Measurements from ENCODE around the gene PPP1R7.

Gene PPP1R7

GRCh38 chr2:241141214-241141770 lies 9.0 kb upstream of the PPP1R7 start:
- no peak for DNase-seq

GRCh38 chr2:241142063-241142462 lies 8.2 kb upstream of the PPP1R7 start:
- no peak for DNase-seq

- DNase-seq: no peak
These were observed 7.7 kb upstream of the PPP1R7 start for GRCh38 chr2:241142593-241142992.

GRCh38 chr2:241146286-241146685 lies 4.0 kb upstream of the PPP1R7 start:
- no peak for DNase-seq

- no peak for DNase-seq
These were observed 2.9 kb upstream of the PPP1R7 start for GRCh38 chr2:241147336-241147735.

- DNase-seq: peak; percentile 23
These were observed 2.0 kb upstream of the PPP1R7 start for GRCh38 chr2:241148239-241148638.

- peak; percentile 99 for DNase-seq
These were observed 1.2 kb upstream of the PPP1R7 start, which contains the start of gene PASK for GRCh38 chr2:241148891-241149674. Gene PASK (minus strand): TSS chr2:241149472. CDS start chr2:241143032, 6,440 bp downstream.

- no peak for DNase-seq
These were observed 667 bp upstream of the PPP1R7 start for GRCh38 chr2:241149675-241149924.

GRCh38 chr2:241150660-241151530 lies 628 bp downstream of the PPP1R7 start:
- peak; percentile 37 for DNase-seq

GRCh38 chr2:241151934-241152660 lies 1.8 kb downstream of the PPP1R7 start:
- DNase-seq: no peak

GRCh38 chr2:241153616-241154015 lies 3.3 kb downstream of the PPP1R7 start:
- DNase-seq: no peak

GRCh38 chr2:241154915-241155314 lies 4.6 kb downstream of the PPP1R7 start:
- DNase-seq: no peak

GRCh38 chr2:241155936-241156335 lies 5.7 kb downstream of the PPP1R7 start:
- no peak for DNase-seq

- no peak for DNase-seq
These were observed 6.7 kb downstream of the PPP1R7 start for GRCh38 chr2:241156971-241157441.

- no peak for DNase-seq
These were observed 7.7 kb downstream of the PPP1R7 start for GRCh38 chr2:241157841-241158545.

GRCh38 chr2:241158546-241158900 lies 8.3 kb downstream of the PPP1R7 start:
- no peak for DNase-seq

GRCh38 chr2:241159116-241159515 lies 8.8 kb downstream of the PPP1R7 start:
- no peak for DNase-seq

- DNase-seq: no peak
These were observed 10.1 kb downstream of the PPP1R7 start for GRCh38 chr2:241160318-241160717.

GRCh38 chr2:241161646-241162281 lies 11.5 kb downstream of the PPP1R7 start:
- no peak for DNase-seq

GRCh38 chr2:241163601-241164118 lies 13.4 kb downstream of the PPP1R7 start:
- no peak for DNase-seq

- no peak for DNase-seq
These were observed 18.1 kb downstream of the PPP1R7 start for GRCh38 chr2:241168366-241168765.

- DNase-seq: no peak
These were observed 23.3 kb downstream of the PPP1R7 start for GRCh38 chr2:241173557-241173956.

All from DMS53 (cell line).